Trophoblast cell (in vitro differentiated cells and primary cell): ENCODE data around the gene ANG.
"Not testable (repeated sequence)": the region's sequence is repeated elsewhere in the genome, so short reads cannot be mapped to it uniquely, and the experiment has no call there.

Experiments
- DNase-seq, 2 donors: peaks; one replicate each; pipeline ENCODE4 v3.0.0-alpha.2; 2016
- H2AFZ ChIP-seq: 2 replicates; pipeline ENCODE4 v1.6.1; 2013; ENCODE audit warnings: low read length, moderate library complexity, mild to moderate bottlenecking; ENCODE audit not compliant: insufficient read depth, poor library complexity
- H2AK5ac ChIP-seq: 2 replicates; pipeline ENCODE4 v1.6.1; 2013; ENCODE audit warnings: mild to moderate bottlenecking, low read length
- H2BK120ac ChIP-seq: 2 replicates; pipeline ENCODE4 v1.6.1; 2013; ENCODE audit warnings: low read length, mild to moderate bottlenecking, moderate library complexity; ENCODE audit not compliant: insufficient read depth, poor library complexity
- H2BK12ac ChIP-seq: 2 replicates; pipeline ENCODE4 v1.6.1; 2013; ENCODE audit warnings: mild to moderate bottlenecking, low read length, moderate library complexity
- H2BK5ac ChIP-seq: 2 replicates; pipeline ENCODE4 v1.6.1; 2013; ENCODE audit warnings: low read length, low read depth, moderate library complexity, mild to moderate bottlenecking; ENCODE audit not compliant: poor library complexity
- H3K14ac ChIP-seq: 2 replicates; pipeline ENCODE4 v1.6.1; 2013; ENCODE audit warnings: mild to moderate bottlenecking, low read length
- H3K18ac ChIP-seq: 2 replicates; pipeline ENCODE4 v1.6.1; 2013; ENCODE audit warnings: mild to moderate bottlenecking, low read length
- H3K23ac ChIP-seq: 2 replicates; pipeline ENCODE4 v1.6.1; 2013; ENCODE audit warnings: low read length
- H3K27ac ChIP-seq: 2 replicates; pipeline ENCODE4 v1.5.1; 2013; ENCODE audit warnings: low read depth, mild to moderate bottlenecking, inconsistent platforms, low read length, moderate library complexity
- H3K27me3 ChIP-seq: 2 replicates; pipeline ENCODE4 v1.6.1; 2013; ENCODE audit warnings: inconsistent platforms, mild to moderate bottlenecking, low read length, moderate library complexity; ENCODE audit not compliant: insufficient read depth
- H3K36me3 ChIP-seq, 2 experiments: 1 replicate in 1 of 2; 2 replicates in 1 of 2; pipeline ENCODE4 v1.6.1; 2013; ENCODE audit warnings: low read length in 2 of 2, mild to moderate bottlenecking in 2 of 2, moderate library complexity in 1 of 2; ENCODE audit not compliant: insufficient read depth in 2 of 2, control insufficient read depth in 1 of 2
- H3K4ac ChIP-seq: 2 replicates; pipeline ENCODE4 v1.6.1; 2013; ENCODE audit warnings: low read depth, mild to moderate bottlenecking, low read length, moderate library complexity
- H3K4me1 ChIP-seq, 2 experiments: 1 replicate in 1 of 2; 2 replicates in 1 of 2; pipeline ENCODE4 v1.6.1; 2013; ENCODE audit warnings: low read length in 2 of 2, mild to moderate bottlenecking in 2 of 2, moderate library complexity in 1 of 2; ENCODE audit not compliant: insufficient read depth in 2 of 2, control insufficient read depth in 1 of 2
- H3K4me2 ChIP-seq: 2 replicates; pipeline ENCODE4 v1.6.1; 2013; ENCODE audit warnings: inconsistent platforms, mild to moderate bottlenecking, low read length, moderate library complexity
- H3K4me3 ChIP-seq: 2 replicates; pipeline ENCODE4 v1.5.1; 2013; ENCODE audit warnings: mild to moderate bottlenecking, low read depth, low read length, inconsistent platforms
- H3K79me1 ChIP-seq: one replicate; pipeline ENCODE4 v1.6.1; 2013; ENCODE audit warnings: low read length
- H3K79me2 ChIP-seq: 2 replicates; pipeline ENCODE4 v1.6.1; 2013; ENCODE audit warnings: low read length, mild to moderate bottlenecking; ENCODE audit not compliant: control insufficient read depth, insufficient read depth, poor library complexity
- H3K9ac ChIP-seq: 2 replicates; pipeline ENCODE4 v1.6.1; 2013; ENCODE audit warnings: mild to moderate bottlenecking, low read length
- H3K9me3 ChIP-seq: 2 replicates; pipeline ENCODE4 v1.6.1; 2013; ENCODE audit warnings: low read depth, mild to moderate bottlenecking, control low read depth, inconsistent platforms, low read length; ENCODE audit not compliant: insufficient read depth
- H4K12ac ChIP-seq: 2 replicates; pipeline ENCODE4 v1.6.1; 2013; ENCODE audit warnings: low read depth, mild to moderate bottlenecking, low read length, moderate library complexity
- H4K8ac ChIP-seq: 2 replicates; pipeline ENCODE4 v1.6.1; 2013; ENCODE audit warnings: low read depth, mild to moderate bottlenecking, low read length, moderate library complexity
- H4K91ac ChIP-seq: one replicate; pipeline ENCODE4 v1.6.1; 2013; ENCODE audit warnings: low read depth, mild to moderate bottlenecking, low read length, moderate library complexity
- WGBS: extraction: QIAGEN DNeasy Blood & Tissue Kit; methylation state at CpG from one replicate; pipeline ENCODE4 v1.1.7; 2013; ENCODE audit warnings: missing lambda C conversion rate; ENCODE audit not compliant: insufficient read length, insufficient coverage; ENCODE audit errors: extremely low coverage; 5-methylcytosine and 5-hydroxymethylcytosine counted together

Gene ANG

GRCh38 chr14:20659813-20660395 lies 28.7 kb upstream of the ANG start:
- H3K23ac ChIP-seq, result no peak overlapping the region
- no peaks in the 10 kb centered on the region for H3K36me3 ChIP-seq
- peaks cover 16% of the 10 kb centered on the region for H3K27me3 ChIP-seq
- no CpG with 5 or more reads among the region's 26 CpGs for WGBS
- H3K18ac ChIP-seq, result no peak overlapping the region
- H2BK5ac ChIP-seq, result no peak overlapping the region
- DNase-seq, result no peak
- H3K4me1 ChIP-seq, result peaks cover 0 to 4% of the 10 kb centered on the region in 2 experiments
- no peak overlapping the region for H3K14ac ChIP-seq
- H3K4me2 ChIP-seq, result no peak overlapping the region
- no peaks in the 10 kb centered on the region for H3K79me2 ChIP-seq
- no peak overlapping the region for H2AK5ac ChIP-seq
- H3K9me3 ChIP-seq, result peaks cover 3% of the 10 kb centered on the region
- no peaks in the 10 kb centered on the region for H3K79me1 ChIP-seq
- no peak overlapping the region for H3K27ac ChIP-seq
- no peak overlapping the region for H3K9ac ChIP-seq
- no peak overlapping the region for H3K4ac ChIP-seq
- no peak overlapping the region for H4K8ac ChIP-seq
- no peak overlapping the region for H4K12ac ChIP-seq
- H2BK12ac ChIP-seq, result no peak overlapping the region
- H4K91ac ChIP-seq, result no peak overlapping the region
- no peak overlapping the region for H2BK120ac ChIP-seq
- H2AFZ ChIP-seq, result no peak overlapping the region
- no peak overlapping the region for H3K4me3 ChIP-seq

GRCh38 chr14:20661197-20661596 lies 27.4 kb upstream of the ANG start:
- Histone ChIP-seq H3K4me3 (no peak overlapping the region), H3K36me3 (no peaks in the 10 kb centered on the region), H4K12ac (no peak overlapping the region), H4K91ac (no peak overlapping the region), H2BK12ac (no peak overlapping the region), H3K4ac (no peak overlapping the region), H3K9me3 (peaks cover 3% of the 10 kb centered on the region), H3K18ac (no peak overlapping the region), H2BK120ac (no peak overlapping the region), H3K27ac (no peak overlapping the region), H4K8ac (no peak overlapping the region), H3K4me2 (no peak overlapping the region), H2AK5ac (no peak overlapping the region), H3K79me1 (no peaks in the 10 kb centered on the region), H3K79me2 (no peaks in the 10 kb centered on the region), H2BK5ac (no peak overlapping the region), H2AFZ (no peak overlapping the region), H3K9ac (no peak overlapping the region), H3K4me1 (peaks cover 0 to 4% of the 10 kb centered on the region in 2 experiments), H3K14ac (no peak overlapping the region), H3K23ac (no peak overlapping the region), H3K27me3 (peaks cover 6% of the 10 kb centered on the region)
- DNase-seq, result no peak
- WGBS, result no CpG with 5 or more reads among the region's 2 CpGs

GRCh38 chr14:20662968-20663732 lies 25.4 kb upstream of the ANG start:
- no peak overlapping the region for H3K18ac ChIP-seq
- no peaks in the 10 kb centered on the region for H3K79me1 ChIP-seq
- H3K4ac ChIP-seq, result no peak overlapping the region
- no CpG with 5 or more reads among the region's 31 CpGs for WGBS
- H3K9ac ChIP-seq, result no peak overlapping the region
- H3K23ac ChIP-seq, result no peak overlapping the region
- H3K4me2 ChIP-seq, result peak overlapping the region; percentile 36
- no peak overlapping the region for H4K12ac ChIP-seq
- H3K27me3 ChIP-seq, result peaks cover 6% of the 10 kb centered on the region
- no peak overlapping the region for H4K91ac ChIP-seq
- H3K79me2 ChIP-seq, result no peaks in the 10 kb centered on the region
- no peak overlapping the region for H3K14ac ChIP-seq
- no peak overlapping the region for H2AFZ ChIP-seq
- no peak overlapping the region for H2BK120ac ChIP-seq
- H3K9me3 ChIP-seq, result no peaks in the 10 kb centered on the region
- H3K4me1 ChIP-seq, result peaks cover 0 to 4% of the 10 kb centered on the region in 2 experiments
- H2BK12ac ChIP-seq, result no peak overlapping the region
- H2AK5ac ChIP-seq, result no peak overlapping the region
- no peak overlapping the region for H3K4me3 ChIP-seq
- DNase-seq, result peak in 1 of 2 donors; percentile 55
- H3K36me3 ChIP-seq, result no peaks in the 10 kb centered on the region
- H4K8ac ChIP-seq, result no peak overlapping the region
- no peak overlapping the region for H3K27ac ChIP-seq
- H2BK5ac ChIP-seq, result no peak overlapping the region

- H3K79me1 ChIP-seq, H2BK5ac ChIP-seq, H3K23ac ChIP-seq, H3K27ac ChIP-seq, H4K91ac ChIP-seq, DNase-seq, H2AFZ ChIP-seq, H3K9ac ChIP-seq, H3K79me2 ChIP-seq, H3K36me3 ChIP-seq, H3K14ac ChIP-seq, H3K27me3 ChIP-seq, H2BK12ac ChIP-seq, H3K4ac ChIP-seq, H4K12ac ChIP-seq, H3K4me3 ChIP-seq, H3K4me2 ChIP-seq, H3K18ac ChIP-seq, H4K8ac ChIP-seq, H3K9me3 ChIP-seq, H3K4me1 ChIP-seq, H2BK120ac ChIP-seq, H2AK5ac ChIP-seq: not testable (repeated sequence)
- no CpG with 5 or more reads among the region's 7 CpGs for WGBS
Observed at GRCh38 chr14:20666400-20666961, 22.1 kb upstream of the ANG start.
